Coronary artery (tissue), 2 donors: ENCODE results near the gene FRRS1.

Experiments
- DNase-seq: peaks from one replicate; pipeline ENCODE4 v3.0.0-alpha.2; 2017; ENCODE audit warnings: low spot score
- H3K27ac ChIP-seq, 2 donors: fragments of 200-600 bp; sonication (generic); one replicate each; pipeline ENCODE4 v1.5.1; 2016 to 2019
- H3K4me3 ChIP-seq: fragments of 200-600 bp; sonication (generic); 2 replicates; pipeline ENCODE4 v1.5.1; 2016; ENCODE audit warnings: mild to moderate bottlenecking, moderate library complexity
- TF ChIP-seq, protein P1 (sequence below): fragments of 200-600 bp; sonication (generic); IDR thresholded peaks from one replicate; pipeline ENCODE4 v1.5.1; 2019; ENCODE audit warnings: antibody characterized with exemption

FRRS1 gene

DNA sequence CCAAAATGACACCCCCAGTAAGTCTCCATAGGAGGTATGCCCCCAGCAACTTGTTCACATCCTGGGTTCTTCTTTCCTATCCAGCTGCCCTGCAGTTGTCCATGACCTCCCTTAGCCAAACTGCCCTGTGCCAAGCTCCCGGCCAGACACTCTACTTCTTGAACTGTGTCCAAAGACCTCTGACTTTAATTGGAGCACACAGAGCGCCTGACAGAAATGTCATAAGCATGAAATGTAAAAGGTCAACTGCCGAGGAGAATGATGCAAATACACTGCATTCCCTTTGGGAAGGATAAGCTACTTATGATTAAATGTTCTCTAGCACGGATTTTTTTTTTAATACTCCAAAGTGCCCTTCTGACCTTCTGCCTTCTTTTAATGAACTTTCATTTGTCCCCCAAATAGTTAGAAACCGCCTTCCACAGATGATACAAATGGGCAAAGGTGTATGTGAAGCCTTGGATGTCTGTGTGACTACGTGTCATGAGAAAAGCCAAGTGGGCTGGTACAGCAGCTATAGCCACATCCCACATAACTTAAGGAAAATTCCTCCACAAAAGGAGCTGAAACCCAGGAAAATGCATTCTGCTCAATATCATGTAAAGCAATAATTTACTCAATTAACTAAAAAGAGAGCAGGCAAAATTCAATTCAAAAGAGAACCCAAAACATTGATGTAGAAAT, 93.8 kb downstream of the FRRS1 start:
- TF ChIP-seq, protein P1, sequence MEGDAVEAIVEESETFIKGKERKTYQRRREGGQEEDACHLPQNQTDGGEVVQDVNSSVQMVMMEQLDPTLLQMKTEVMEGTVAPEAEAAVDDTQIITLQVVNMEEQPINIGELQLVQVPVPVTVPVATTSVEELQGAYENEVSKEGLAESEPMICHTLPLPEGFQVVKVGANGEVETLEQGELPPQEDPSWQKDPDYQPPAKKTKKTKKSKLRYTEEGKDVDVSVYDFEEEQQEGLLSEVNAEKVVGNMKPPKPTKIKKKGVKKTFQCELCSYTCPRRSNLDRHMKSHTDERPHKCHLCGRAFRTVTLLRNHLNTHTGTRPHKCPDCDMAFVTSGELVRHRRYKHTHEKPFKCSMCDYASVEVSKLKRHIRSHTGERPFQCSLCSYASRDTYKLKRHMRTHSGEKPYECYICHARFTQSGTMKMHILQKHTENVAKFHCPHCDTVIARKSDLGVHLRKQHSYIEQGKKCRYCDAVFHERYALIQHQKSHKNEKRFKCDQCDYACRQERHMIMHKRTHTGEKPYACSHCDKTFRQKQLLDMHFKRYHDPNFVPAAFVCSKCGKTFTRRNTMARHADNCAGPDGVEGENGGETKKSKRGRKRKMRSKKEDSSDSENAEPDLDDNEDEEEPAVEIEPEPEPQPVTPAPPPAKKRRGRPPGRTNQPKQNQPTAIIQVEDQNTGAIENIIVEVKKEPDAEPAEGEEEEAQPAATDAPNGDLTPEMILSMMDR, result no peak
- DNase-seq, result no peak
- Histone ChIP-seq H3K27ac (no peak overlapping the region), H3K4me3 (no peak overlapping the region)

DNA sequence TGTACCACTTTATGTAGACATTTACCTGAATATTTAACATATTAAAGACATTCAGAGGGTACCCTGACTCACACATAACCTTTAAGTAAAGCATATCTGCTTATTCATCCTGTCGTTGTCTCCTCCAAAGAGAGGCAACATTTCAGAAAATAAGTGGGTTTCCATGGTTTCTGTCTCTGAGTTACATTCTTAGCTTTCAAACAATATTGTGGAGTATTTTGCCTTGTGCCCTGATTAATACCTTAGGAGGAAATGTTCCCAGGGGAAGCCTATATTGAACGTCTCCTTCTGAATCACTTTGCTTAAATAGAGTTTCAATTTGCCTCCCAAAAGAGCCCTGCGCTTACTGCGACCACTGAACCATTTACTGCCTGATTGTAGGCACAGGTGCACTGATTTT, 94.4 kb downstream of the FRRS1 start:
- TF ChIP-seq, protein P1, result no peak
- no peak overlapping the region for H3K27ac ChIP-seq
- DNase-seq, result no peak
- no peak overlapping the region for H3K4me3 ChIP-seq

DNA sequence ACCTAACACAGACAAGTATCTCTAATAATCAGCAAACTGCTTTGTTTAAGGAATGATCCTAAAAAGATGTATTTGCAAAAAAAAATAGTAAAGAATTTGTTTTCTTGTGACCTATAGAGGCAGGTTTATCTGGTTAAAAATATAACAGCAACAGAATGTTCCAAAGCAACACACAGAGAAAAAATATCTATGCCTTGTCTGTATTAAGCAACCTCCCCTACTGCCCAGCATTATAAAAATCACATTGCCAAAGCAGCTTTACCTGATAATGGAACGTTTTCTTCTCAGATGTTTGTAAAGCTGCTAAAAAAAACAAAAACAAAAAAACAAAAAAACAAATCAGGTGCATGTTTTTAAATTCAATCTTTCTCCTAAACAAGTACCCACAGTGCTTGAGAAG, 95.9 kb downstream of the FRRS1 start:
- TF ChIP-seq, protein P1, result no peak
- H3K27ac ChIP-seq, result no peak overlapping the region
- DNase-seq, result no peak
- H3K4me3 ChIP-seq, result no peak overlapping the region

DNA sequence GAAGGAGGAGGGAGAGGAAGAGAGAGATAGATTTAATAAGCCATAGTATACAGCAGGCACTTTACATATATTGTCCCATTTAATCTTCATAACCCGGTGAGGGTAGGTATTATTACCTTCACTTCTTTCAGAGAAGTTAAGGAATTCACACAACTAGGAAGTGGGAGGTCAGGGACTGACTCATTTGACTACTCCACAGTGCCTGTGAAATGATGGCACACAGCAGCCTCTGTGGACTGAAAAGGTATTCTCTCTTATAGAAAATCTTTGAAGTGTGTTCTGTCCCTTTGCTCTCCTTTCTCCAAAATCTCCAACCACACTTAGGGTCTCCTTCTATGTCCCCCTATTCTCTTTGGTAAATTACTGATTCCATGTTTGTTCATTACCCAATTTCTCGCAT, 96.6 kb downstream of the FRRS1 start:
- DNase-seq, result no peak
- TF ChIP-seq, protein P1, result no peak
- Histone ChIP-seq H3K4me3 (no peak overlapping the region), H3K27ac (no peak overlapping the region)

DNA sequence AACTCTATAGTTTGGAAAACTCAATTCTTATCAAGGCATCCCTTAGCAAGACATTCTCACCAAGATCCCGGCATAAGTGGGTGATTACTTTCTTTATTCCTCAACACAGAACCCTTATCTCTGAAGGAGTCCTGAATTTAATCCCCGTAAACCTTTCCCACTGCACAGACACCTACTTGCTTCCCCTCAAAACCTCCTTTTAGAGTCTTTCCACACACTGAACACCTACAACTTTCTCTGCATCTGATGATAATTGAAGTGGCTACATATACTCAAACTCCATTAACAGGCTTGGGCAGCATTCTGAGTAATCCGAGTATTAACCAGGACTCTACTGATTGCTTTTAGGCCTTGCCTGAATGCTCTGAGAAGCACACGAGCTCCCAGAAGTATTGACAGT, 97.1 kb downstream of the FRRS1 start:
- TF ChIP-seq, protein P1, result no peak
- no peak overlapping the region for H3K27ac ChIP-seq

DNA sequence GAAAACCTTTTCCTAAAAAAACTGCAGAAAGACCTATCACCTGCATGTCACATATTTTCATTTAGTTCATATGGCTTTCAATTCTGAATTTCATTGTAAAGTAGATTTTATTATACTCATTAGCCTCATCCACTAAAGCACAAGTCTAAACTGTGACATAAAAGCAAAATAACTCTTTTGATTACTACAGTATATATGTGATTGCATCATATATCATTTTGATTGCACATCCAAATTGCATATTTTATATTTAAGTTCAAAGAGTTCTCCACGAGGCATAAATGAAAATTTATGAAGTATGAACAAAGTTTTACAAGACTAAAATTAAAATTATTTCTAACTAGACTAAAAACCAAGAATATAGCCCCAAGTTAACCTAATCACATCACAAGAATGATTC, 101.2 kb downstream of the FRRS1 start:
- no peak for DNase-seq
- H3K27ac ChIP-seq, result no peak overlapping the region
- H3K4me3 ChIP-seq, result no peak overlapping the region
- TF ChIP-seq, protein P1, result no peak

More for the DNA sequence above, 97.1 kb downstream of the FRRS1 start:
- DNase-seq, result no peak
- no peak overlapping the region for H3K4me3 ChIP-seq

DNA sequence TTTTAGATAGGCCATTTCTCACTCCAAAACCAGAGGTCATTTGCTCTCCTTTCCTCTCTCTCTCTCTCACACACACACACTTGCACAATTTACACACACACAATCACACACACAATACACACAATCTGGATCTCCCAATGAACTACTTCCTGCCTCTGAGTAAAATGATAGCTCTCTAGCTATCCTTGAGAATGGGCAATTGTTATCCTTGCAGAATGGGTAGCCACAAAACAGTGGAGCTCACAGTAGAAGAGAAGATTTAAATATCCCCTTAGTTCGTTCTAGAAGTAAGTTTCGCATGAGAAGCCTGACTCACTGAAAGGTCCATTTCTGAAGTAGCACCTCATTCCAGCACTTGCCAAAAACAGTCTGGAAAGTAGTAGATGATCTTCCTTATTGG, 102.9 kb downstream of the FRRS1 start:
- no peak overlapping the region for H3K4me3 ChIP-seq
- H3K27ac ChIP-seq, result peak overlapping the region in 1 of 2 donors; percentile 70
- TF ChIP-seq, protein P1, result no peak
- DNase-seq, result no peak
